ENCODE measurements around the gene CALHM6.

The CALHM6 gene

GRCh38 chr6:116446399-116446798 lies 14.8 kb upstream of the CALHM6 start:
- no peak for DNase-seq

GRCh38 chr6:116447052-116447451 lies 14.1 kb upstream of the CALHM6 start:
- DNase-seq: no peak

GRCh38 chr6:116447496-116448011 lies 13.6 kb upstream of the CALHM6 start:
- no peak for DNase-seq

GRCh38 chr6:116449565-116449964 lies 11.6 kb upstream of the CALHM6 start:
- no peak for DNase-seq

GRCh38 chr6:116450185-116450710 lies 10.9 kb upstream of the CALHM6 start:
- DNase-seq: no peak

GRCh38 chr6:116450769-116451740 lies 10.1 kb upstream of the CALHM6 start:
- DNase-seq: no peak

- no peak for DNase-seq
These were observed 9.3 kb upstream of the CALHM6 start for GRCh38 chr6:116451916-116452315.

- DNase-seq: no peak
These were observed 8.6 kb upstream of the CALHM6 start for GRCh38 chr6:116452531-116452930.

GRCh38 chr6:116456106-116456505 lies 5.1 kb upstream of the CALHM6 start:
- DNase-seq: no peak

GRCh38 chr6:116456927-116457326 lies 4.2 kb upstream of the CALHM6 start:
- peak in 1 of 5 donors; percentile 63 for DNase-seq

- no peak for DNase-seq
These were observed 2.9 kb upstream of the CALHM6 start for GRCh38 chr6:116458264-116458663.

- DNase-seq: no peak
These were observed 1.2 kb upstream of the CALHM6 start for GRCh38 chr6:116459927-116460326.

GRCh38 chr6:116461932-116462885 lies 1.0 kb downstream of the CALHM6 start:
- DNase-seq: peak in 4 of 5 donors; percentile 4 to 76 (median 28)

GRCh38 chr6:116463301-116463700 lies 2.1 kb downstream of the CALHM6 start:
- no peak for DNase-seq

- DNase-seq: no peak
These were observed 4.1 kb downstream of the CALHM6 start for GRCh38 chr6:116465246-116465645.

- DNase-seq: no peak
These were observed 5.9 kb downstream of the CALHM6 start for GRCh38 chr6:116467096-116467495.

GRCh38 chr6:116467514-116467913 lies 6.3 kb downstream of the CALHM6 start:
- no peak for DNase-seq

- no peak for DNase-seq
These were observed 7.1 kb downstream of the CALHM6 start for GRCh38 chr6:116468293-116468692.

GRCh38 chr6:116471531-116471930 lies 10.4 kb downstream of the CALHM6 start:
- no peak for DNase-seq

GRCh38 chr6:116472706-116473105 lies 11.5 kb downstream of the CALHM6 start:
- no peak for DNase-seq

- DNase-seq: no peak
These were observed 14.0 kb downstream of the CALHM6 start for GRCh38 chr6:116475141-116475540.

- DNase-seq: peak in 1 of 5 donors; percentile 80
These were observed 15.0 kb downstream of the CALHM6 start for GRCh38 chr6:116476002-116476678.

Measured in T-helper 1 cell (primary cell).